LNCAP (cell line): ENCODE results near the gene OTUD7B.

Experiments used
- TF ChIP-seq, protein P1 (sequence below): fragments of 450-650 bp; IDR thresholded peaks from 2 replicates; pipeline ENCODE4 v1.5.1; 2017; ENCODE audit warnings: mild to moderate bottlenecking

OTUD7B gene

DNA sequence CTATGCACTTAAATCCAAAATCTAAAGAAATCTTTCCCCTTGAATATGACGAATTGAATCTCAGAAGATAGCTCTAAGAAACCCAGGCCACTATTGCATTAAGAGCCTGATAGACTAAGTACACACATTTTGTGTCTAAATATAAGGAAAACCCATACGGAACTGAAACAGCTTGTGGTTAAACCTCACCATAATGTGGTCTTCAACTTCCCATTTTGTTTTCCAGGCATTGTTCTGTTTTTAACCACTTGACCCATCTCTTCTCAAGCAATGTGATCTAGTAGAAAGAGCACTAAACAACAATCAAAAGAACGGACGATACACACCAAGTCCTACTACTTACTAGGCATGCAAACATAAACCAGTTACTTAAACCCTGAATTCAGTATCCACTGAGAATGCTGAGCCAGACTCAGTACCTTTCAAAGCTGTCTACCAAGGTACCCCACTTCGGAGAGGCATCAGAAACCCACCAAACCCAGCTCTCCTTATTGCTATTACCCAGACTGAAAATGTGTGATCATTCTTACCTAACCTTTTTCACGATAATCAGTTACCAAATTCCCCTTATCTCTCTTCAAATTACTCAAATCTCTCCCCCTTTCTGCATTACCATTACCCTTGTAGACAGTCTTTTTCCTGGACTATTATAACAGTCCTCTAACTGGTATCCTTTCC lies 12.8 kb downstream of the OTUD7B start:
- TF ChIP-seq, protein P1, sequence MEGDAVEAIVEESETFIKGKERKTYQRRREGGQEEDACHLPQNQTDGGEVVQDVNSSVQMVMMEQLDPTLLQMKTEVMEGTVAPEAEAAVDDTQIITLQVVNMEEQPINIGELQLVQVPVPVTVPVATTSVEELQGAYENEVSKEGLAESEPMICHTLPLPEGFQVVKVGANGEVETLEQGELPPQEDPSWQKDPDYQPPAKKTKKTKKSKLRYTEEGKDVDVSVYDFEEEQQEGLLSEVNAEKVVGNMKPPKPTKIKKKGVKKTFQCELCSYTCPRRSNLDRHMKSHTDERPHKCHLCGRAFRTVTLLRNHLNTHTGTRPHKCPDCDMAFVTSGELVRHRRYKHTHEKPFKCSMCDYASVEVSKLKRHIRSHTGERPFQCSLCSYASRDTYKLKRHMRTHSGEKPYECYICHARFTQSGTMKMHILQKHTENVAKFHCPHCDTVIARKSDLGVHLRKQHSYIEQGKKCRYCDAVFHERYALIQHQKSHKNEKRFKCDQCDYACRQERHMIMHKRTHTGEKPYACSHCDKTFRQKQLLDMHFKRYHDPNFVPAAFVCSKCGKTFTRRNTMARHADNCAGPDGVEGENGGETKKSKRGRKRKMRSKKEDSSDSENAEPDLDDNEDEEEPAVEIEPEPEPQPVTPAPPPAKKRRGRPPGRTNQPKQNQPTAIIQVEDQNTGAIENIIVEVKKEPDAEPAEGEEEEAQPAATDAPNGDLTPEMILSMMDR: no peak

DNA sequence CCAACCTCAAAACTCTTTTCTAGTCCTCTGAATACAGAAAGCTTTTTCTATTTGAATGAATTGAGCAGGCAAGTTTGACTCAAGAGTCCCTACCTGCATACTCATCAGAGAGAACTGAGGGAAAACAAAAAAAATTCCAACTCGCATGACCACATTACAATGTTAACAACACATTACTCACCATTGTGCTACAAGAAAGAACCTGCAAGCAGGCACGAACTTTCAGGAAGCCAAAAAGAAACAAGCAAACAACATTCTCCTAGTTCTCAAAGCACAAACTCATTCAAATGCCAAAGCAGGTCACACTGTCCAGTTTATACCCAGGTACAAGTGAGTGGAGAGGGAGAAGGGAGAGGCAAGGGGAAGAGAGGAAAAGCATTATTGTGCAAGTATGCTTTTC lies 14.6 kb downstream of the OTUD7B start:
- TF ChIP-seq, protein P1: no peak

DNA sequence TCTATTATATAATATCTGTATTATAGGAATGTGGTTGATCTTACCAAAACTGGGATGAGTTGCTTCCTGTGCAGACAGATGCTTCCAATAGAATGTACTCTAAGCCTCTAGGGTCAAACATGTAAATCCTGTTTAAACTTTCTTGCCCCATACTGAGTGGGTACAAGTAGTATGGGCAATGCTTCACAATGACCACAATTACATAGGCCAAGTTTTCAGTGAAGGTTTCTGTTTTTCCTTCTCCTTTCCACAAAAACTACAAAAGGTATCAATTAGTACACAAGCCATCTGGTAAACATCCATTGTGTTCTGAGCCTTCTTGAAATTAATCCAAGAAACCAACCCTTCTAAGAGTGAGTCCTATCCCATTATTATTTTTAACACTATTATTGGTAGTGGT lies 16.8 kb downstream of the OTUD7B start:
- TF ChIP-seq, protein P1: no peak

DNA sequence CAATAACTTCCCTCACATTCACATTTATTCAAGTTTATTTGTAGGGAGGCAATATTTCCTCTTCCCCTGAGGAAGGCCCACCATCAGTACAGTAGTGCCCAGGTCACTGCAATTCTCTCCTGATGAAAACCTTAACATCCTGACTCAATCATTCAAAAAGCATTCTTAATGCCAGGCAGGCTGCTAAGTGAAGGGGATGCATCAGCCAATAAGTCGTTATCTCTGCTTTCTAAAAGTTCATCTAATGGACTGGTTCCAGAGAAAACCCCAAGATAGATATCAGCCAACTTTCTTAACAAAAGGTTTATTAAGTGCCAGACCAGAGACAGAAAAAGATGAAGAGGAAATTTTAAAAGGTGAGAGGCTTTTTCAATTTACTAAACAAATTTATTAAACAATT lies 17.3 kb downstream of the OTUD7B start:
- TF ChIP-seq, protein P1: no peak

DNA sequence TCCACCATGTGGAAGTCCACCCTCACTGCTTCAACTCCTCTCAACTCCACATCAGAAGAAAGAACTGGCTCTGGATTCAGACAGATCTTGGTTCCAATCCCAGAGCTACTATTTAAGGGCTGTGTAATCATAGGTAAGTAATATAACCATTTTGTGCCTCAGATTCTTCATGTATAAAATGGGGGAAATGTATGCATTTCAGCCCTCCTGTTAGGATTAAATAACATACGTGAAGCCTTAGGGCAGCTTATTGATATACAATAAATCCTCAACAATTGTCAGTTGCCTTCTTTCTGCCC lies 23.3 kb downstream of the OTUD7B start:
- TF ChIP-seq, protein P1: no peak

DNA sequence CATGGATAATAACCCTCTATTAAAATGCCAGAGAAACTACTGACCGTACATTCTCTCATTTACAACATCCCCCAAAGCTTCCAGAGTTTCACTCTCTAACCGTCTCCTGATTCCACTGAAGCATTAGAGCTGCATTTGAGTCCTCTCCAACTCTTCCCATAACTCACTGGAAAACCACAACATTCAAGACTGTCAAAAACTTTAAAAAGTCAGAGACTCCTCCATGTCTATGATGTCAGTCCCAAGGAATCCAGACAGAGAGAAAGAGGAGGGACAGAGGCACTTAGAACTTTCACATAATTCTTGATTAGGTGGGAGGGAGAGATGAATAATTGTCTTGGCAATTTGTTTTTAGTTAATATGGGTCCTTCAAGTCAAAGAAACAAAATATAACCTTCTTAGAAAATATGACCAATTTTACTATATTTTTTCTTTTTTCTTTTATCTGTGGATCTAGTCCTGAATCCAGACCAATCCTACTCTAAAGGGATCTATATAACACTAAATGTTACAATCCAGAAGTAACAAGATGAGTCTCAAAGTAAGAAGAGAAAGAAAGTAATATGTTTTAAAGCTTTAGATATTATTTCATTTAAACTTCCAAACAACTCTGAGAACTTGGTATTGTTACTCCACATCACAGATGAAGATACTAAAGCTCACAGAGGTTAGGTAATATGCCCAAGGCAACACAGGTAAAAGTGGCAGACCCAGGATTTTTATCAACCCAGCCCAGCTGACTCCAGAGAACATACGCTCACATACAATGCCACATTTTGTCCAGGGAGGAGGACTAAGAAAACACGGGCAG lies 23.8 kb downstream of the OTUD7B start:
- TF ChIP-seq, protein P1: no peak

DNA sequence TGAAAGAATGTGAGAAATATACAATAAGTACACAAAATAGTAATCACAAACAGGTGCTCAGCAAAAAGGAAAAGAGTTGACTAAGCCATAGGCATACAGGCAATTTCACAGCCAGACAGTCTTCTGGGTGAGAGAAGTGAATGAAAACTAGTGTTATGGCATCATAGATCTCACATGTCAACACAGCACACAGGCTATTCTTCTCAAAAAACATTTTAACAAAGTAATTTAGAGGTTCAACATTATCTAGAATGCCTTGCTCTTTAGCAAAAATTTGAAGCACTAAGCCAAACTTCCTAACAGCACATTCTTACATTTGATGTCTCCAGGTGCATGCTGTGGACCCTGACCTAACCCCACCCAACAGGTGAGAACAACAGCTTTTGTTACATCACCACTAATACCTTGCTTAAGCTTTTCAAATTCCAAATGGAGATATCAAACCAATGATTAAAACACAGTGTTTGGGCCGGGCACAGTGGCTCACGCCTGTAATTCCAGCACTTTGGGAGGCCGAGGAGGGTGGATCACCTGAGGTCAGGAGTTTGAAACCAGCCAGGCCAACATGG lies 30.5 kb downstream of the OTUD7B start:
- TF ChIP-seq, protein P1: no peak
